AG04450 (cell line): ENCODE data around the gene ABLIM1. TPM values are rescaled to one million over a fixed set of nuclear protein-coding genes. Genes with fewer than 3 reads are reported as not detected.

Source experiments
- CTCF ChIA-PET: fragments of 300-600, 350-600 bp; formaldehyde crosslinking; extraction: SDS; loops from one replicate; lab custom pipeline; 2022; ENCODE audit warnings: antibody characterized with exemption, inconsistent platforms; lab: Charles Lee
- POLR2A ChIA-PET: fragments of 350-600 bp; formaldehyde crosslinking; extraction: SDS; loops from one replicate; lab custom pipeline; 2021; ENCODE audit warnings: antibody characterized with exemption, inconsistent platforms; lab: Yijun Ruan, JAX
- DNase-seq: peaks from one replicate; pipeline ENCODE4 v3.0.0-alpha.2; 2011; ENCODE audit warnings: low read depth, low spot score
- H3K27ac ChIP-seq: one replicate; pipeline ENCODE4 v1.5.1; 2012; ENCODE audit warnings: low read depth, low read length, control low read depth
- H3K27me3 ChIP-seq: one replicate; pipeline ENCODE4 v1.6.0; 2012; ENCODE audit warnings: low read length; ENCODE audit not compliant: control insufficient read depth, insufficient read depth
- H3K4me3 ChIP-seq: 2 replicates; pipeline ENCODE4 v1.5.1; 2011; ENCODE audit warnings: mild to moderate bottlenecking, low read depth, low read length, control low read depth
- H3K9me3 ChIP-seq: 2 replicates; pipeline ENCODE4 v1.5.1; 2012; ENCODE audit warnings: low read length; ENCODE audit not compliant: control insufficient read depth, insufficient read depth
- CTCF ChIP-seq: IDR thresholded peaks from 2 replicates; pipeline ENCODE4 v1.5.1; 2011; ENCODE audit warnings: low read depth, low read length, control low read depth, inconsistent platforms
- polyA plus RNA-seq: library from polyadenylated mRNA; depleted of rRNA; stranded (reverse); fragments of >200 nt; gene quantifications from 2 replicates; pipeline ENCODE4 v1.2.3, GENCODE V29; 2011

ABLIM1 gene
- polyA plus RNA-seq, 1 experiment = 6.4 TPM

GRCh38 chr10:114678820-114679219, 20.7 kb upstream of the ABLIM1 start:
- TF ChIP-seq CTCF = no peak
- Histone ChIP-seq H3K27me3 (no peaks in the 10 kb centered on the region), H3K27ac (no peak overlapping the region), H3K4me3 (no peak overlapping the region), H3K9me3 (no peaks in the 10 kb centered on the region)
- DNase-seq = no peak
- CTCF ChIA-PET = no interaction called here
- POLR2A ChIA-PET = no interaction called here

- TF ChIP-seq CTCF = no peak
- CTCF ChIA-PET = no interaction called here
- no peak overlapping the region for H3K27ac ChIP-seq
- H3K4me3 ChIP-seq = no peak overlapping the region
- no peaks in the 10 kb centered on the region for H3K27me3 ChIP-seq
- POLR2A ChIA-PET = no interaction called here
- H3K9me3 ChIP-seq = no peaks in the 10 kb centered on the region
- no peak for DNase-seq
Measured at GRCh38 chr10:114678336-114678735, 20.3 kb upstream of the ABLIM1 start.

GRCh38 chr10:114674346-114674745, 16.3 kb upstream of the ABLIM1 start:
- ChIA-PET CTCF (interaction anchor here (0.6 to 1.0 kb wide), 2 partner anchors 20 to 49 kb away, joined by 3 to 4 read pairs; no protein-coding TSS in a partner anchor), POLR2A (no interaction called here)
- Histone ChIP-seq H3K9me3 (no peaks in the 10 kb centered on the region), H3K27ac (no peak overlapping the region), H3K4me3 (no peak overlapping the region), H3K27me3 (peaks cover 6% of the 10 kb centered on the region)
- TF ChIP-seq CTCF = no peak
- DNase-seq = no peak

- H3K9me3 ChIP-seq = no peaks in the 10 kb centered on the region
- no peak for DNase-seq
- no peak for TF ChIP-seq CTCF
- no peak overlapping the region for H3K4me3 ChIP-seq
- ChIA-PET POLR2A (no interaction called here), CTCF (interaction anchor here (1.3 kb wide), 1 partner anchor 366 kb away, joined by 3 read pairs; no protein-coding TSS in a partner anchor)
- H3K27ac ChIP-seq = no peak overlapping the region
- H3K27me3 ChIP-seq = peaks cover 6% of the 10 kb centered on the region
Measured at GRCh38 chr10:114669648-114670047, 11.6 kb upstream of the ABLIM1 start.

- Histone ChIP-seq H3K9me3 (no peaks in the 10 kb centered on the region), H3K4me3 (no peak overlapping the region), H3K27ac (no peak overlapping the region), H3K27me3 (peaks cover 6% of the 10 kb centered on the region)
- TF ChIP-seq CTCF = no peak
- ChIA-PET POLR2A (no interaction called here), CTCF (interaction anchor here (1.3 kb wide), 1 partner anchor 365 kb away, joined by 3 read pairs; no protein-coding TSS in a partner anchor)
- DNase-seq = no peak
Measured at GRCh38 chr10:114668375-114669080, 10.5 kb upstream of the ABLIM1 start.
